ENCODE results near the gene EZR. TPM values are rescaled to one million over a fixed set of nuclear protein-coding genes. Genes with fewer than 3 reads are reported as not detected.

EZR gene
- 113 TPM for total RNA-seq

DNA sequence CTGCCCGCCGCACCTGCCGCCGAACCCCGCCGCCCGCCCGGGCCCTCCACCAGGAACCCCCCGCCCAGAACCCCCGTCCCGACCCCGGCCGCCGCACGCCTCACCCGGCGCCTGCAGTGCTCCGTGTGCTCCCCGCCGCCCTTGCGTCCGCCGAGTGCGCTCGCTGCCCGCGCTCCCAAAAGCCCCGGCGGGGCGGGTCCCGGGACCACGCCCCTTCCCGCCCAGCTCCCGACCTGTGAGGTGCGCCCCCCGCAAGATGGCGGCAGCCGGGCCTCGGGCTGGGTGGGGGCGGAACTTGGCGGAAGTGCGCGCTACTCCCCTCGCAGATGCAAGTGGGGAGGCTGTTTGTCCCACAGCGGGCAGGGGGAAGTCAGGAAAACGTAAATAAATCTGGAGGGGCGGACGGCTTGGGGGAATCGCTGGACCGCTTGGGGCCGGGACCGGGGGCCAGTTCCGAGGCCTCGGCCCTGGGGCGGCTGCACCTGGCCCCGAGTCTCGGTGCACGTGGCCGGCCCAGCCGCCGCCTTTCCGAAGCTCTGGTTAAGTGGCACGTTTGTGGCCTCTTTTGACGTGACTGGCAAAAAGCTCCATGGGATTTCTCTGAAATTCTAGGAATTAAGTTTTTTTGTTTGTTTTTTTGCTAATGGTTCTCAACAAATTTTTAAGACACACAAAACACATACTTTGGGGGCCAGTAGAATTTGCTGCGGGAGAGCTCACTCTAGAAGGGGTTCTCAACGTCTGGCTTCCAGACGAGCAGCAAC is at the start of gene EZR:
TSS of gene EZR (minus strand) at position 156 of the 764 bp plus-strand sequence. CDS start 1,275 bp downstream, outside the sequence.

Small RNA genes lying within 50 kb of the gene (small RNA-seq; reads per million reads assigned to genes)
- gene MIR3918 (ENCODE audit: low replicate concordance) = not detected

Other genes with a start within 250 kb of the EZR start
- 54.1 TPM for gene DYNLT1, start 174.6 kb downstream of the EZR start, total RNA-seq
- 2.5 TPM for gene SYTL3, start 169.3 kb downstream of the EZR start, total RNA-seq
- gene RSPH3, start 180.8 kb upstream of the EZR start, total RNA-seq = 10.3 TPM
- gene TAGAP, start 225.6 kb upstream of the EZR start, total RNA-seq = 0.94 TPM